ENCODE results near the gene ELSPBP1.
"Not testable (repeated sequence)": the region's sequence is repeated elsewhere in the genome, so short reads cannot be mapped to it uniquely, and the experiment has no call there.

ELSPBP1 gene

GRCh38 chr19:47994209-47994802 is at the start of gene ELSPBP1:
Gene ELSPBP1 (plus strand): TSS chr19:47994632. CDS start chr19:48008668, 14,036 bp downstream.
- DNase-seq (ENCODE audit: low spot score), result no peak

- DNase-seq (ENCODE audit: low spot score), result not testable (repeated sequence)
These were observed 44.4 kb upstream of the ELSPBP1 start for GRCh38 chr19:47949852-47950521.

GRCh38 chr19:47952132-47952531 is 42.3 kb upstream of the ELSPBP1 start:
- not testable (repeated sequence) for DNase-seq (ENCODE audit: low spot score)

- not testable (repeated sequence) for DNase-seq (ENCODE audit: low spot score)
These were observed 38.5 kb upstream of the ELSPBP1 start for GRCh38 chr19:47955936-47956335.

GRCh38 chr19:47973529-47973928 is 20.9 kb upstream of the ELSPBP1 start:
- DNase-seq (ENCODE audit: low spot score), result no peak

GRCh38 chr19:47991191-47991808 is 3.1 kb upstream of the ELSPBP1 start:
- DNase-seq (ENCODE audit: low spot score), result no peak

- no peak for DNase-seq (ENCODE audit: low spot score)
These were observed 2.4 kb upstream of the ELSPBP1 start, which contains the start of gene BSPH1 for GRCh38 chr19:47992070-47992469. Gene BSPH1 (minus strand): TSS chr19:47992170. CDS start chr19:47992081, 89 bp downstream.

GRCh38 chr19:47996230-47996727 is 1.8 kb downstream of the ELSPBP1 start:
- no peak for DNase-seq (ENCODE audit: low spot score)

GRCh38 chr19:47998800-47999199 is 4.4 kb downstream of the ELSPBP1 start:
- no peak for DNase-seq (ENCODE audit: low spot score)

GRCh38 chr19:48000846-48001245 is 6.4 kb downstream of the ELSPBP1 start:
- DNase-seq (ENCODE audit: low spot score), result no peak

GRCh38 chr19:48004236-48004635 is 9.8 kb downstream of the ELSPBP1 start:
- DNase-seq (ENCODE audit: low spot score), result no peak

GRCh38 chr19:48006762-48007161 is 12.3 kb downstream of the ELSPBP1 start:
- no peak for DNase-seq (ENCODE audit: low spot score)

- DNase-seq (ENCODE audit: low spot score), result no peak
These were observed 16.7 kb downstream of the ELSPBP1 start for GRCh38 chr19:48010932-48011758.

- no peak for DNase-seq (ENCODE audit: low spot score)
These were observed 26.3 kb downstream of the ELSPBP1 start for GRCh38 chr19:48020686-48021085.

- DNase-seq (ENCODE audit: low spot score), result no peak
These were observed 28.6 kb downstream of the ELSPBP1 start for GRCh38 chr19:48023011-48023410.

GRCh38 chr19:48023518-48023917 is 29.1 kb downstream of the ELSPBP1 start:
- no peak for DNase-seq (ENCODE audit: low spot score)

- DNase-seq (ENCODE audit: low spot score), result no peak
These were observed 31.0 kb downstream of the ELSPBP1 start for GRCh38 chr19:48025480-48025879.

GRCh38 chr19:48029431-48029830 is 35.0 kb downstream of the ELSPBP1 start:
- no peak for DNase-seq (ENCODE audit: low spot score)

- DNase-seq (ENCODE audit: low spot score), result no peak
These were observed 35.6 kb downstream of the ELSPBP1 start for GRCh38 chr19:48030073-48030472.

- no peak for DNase-seq (ENCODE audit: low spot score)
These were observed 39.2 kb downstream of the ELSPBP1 start for GRCh38 chr19:48033604-48034003.

- no peak for DNase-seq (ENCODE audit: low spot score)
These were observed 42.3 kb downstream of the ELSPBP1 start for GRCh38 chr19:48036765-48037164.

All from pons (tissue), 1 donor.